HepG2 (cell line): Measurements from ENCODE around the gene CGREF1. TPM values are rescaled to one million over a fixed set of nuclear protein-coding genes. Genes with fewer than 3 reads are reported as not detected.

ENCODE experiments used
- CENPX ChIP-seq: sonication (generic); formaldehyde crosslinking; IDR thresholded peaks from 2 replicates; pipeline ENCODE4 v1.9.0; 2021; ENCODE audit warnings: mild to moderate bottlenecking, missing genetic modification reagents, moderate library complexity
- CREBL2 ChIP-seq: sonication (generic); formaldehyde crosslinking; IDR thresholded peaks from 2 replicates; pipeline ENCODE4 v1.8.1; 2023; ENCODE audit warnings: missing genetic modification reagents, mild to moderate bottlenecking, borderline replicate concordance
- DMAP1 ChIP-seq: IDR thresholded peaks from 2 replicates; pipeline ENCODE4 v1.6.1; 2016
- GABPA ChIP-seq, 2 experiments: IDR thresholded peaks; 2 replicates each; pipeline ENCODE4 v1.6.1; 2011 to 2016; ENCODE audit warnings: low read depth in 2 of 2, low read length in 1 of 2, missing biosample characterization in 1 of 2, missing genetic modification characterization in 1 of 2
- GZF1 ChIP-seq: sonication (generic); formaldehyde crosslinking; IDR thresholded peaks from 2 replicates; pipeline ENCODE4 v1.5.1; 2020; ENCODE audit warnings: mild to moderate bottlenecking, missing genetic modification reagents
- HES4 ChIP-seq: sonication (generic); formaldehyde crosslinking; IDR thresholded peaks from 2 replicates; pipeline ENCODE4 v1.9.0; 2021; ENCODE audit warnings: mild to moderate bottlenecking, missing genetic modification reagents, borderline replicate concordance
- HNRNPLL ChIP-seq: fragments of 200-400 bp; formaldehyde crosslinking; IDR thresholded peaks from 2 replicates; pipeline ENCODE4 v1.6.1; 2017; ENCODE audit warnings: mild to moderate bottlenecking, low read depth, low read length; ENCODE audit not compliant: poor library complexity, severe bottlenecking
- KLF9 ChIP-seq: IDR thresholded peaks from 2 replicates; pipeline ENCODE4 v1.6.1; 2016; ENCODE audit warnings: low read depth
- PATZ1 ChIP-seq: sonication (generic); formaldehyde crosslinking; IDR thresholded peaks from 2 replicates; pipeline ENCODE4 v1.4.0; 2020; ENCODE audit warnings: missing genetic modification reagents
- RBM39 ChIP-seq: fragments of 200-400 bp; formaldehyde crosslinking; IDR thresholded peaks from one replicate; pipeline ENCODE4 v1.6.1; 2018; ENCODE audit warnings: antibody characterized with exemption, mild to moderate bottlenecking, low read depth, low read length; ENCODE audit not compliant: poor library complexity, severe bottlenecking
- SKIL ChIP-seq: sonication (generic); formaldehyde crosslinking; IDR thresholded peaks from 2 replicates; pipeline ENCODE4 v1.8.0; 2022; ENCODE audit warnings: missing genetic modification reagents, mild to moderate bottlenecking, moderate library complexity, borderline replicate concordance
- SOX6 ChIP-seq, 2 experiments: fragments of 450-650 bp in 1 of 2; sonication (generic) in 1 of 2; formaldehyde crosslinking in 1 of 2; IDR thresholded peaks; 2 replicates each; pipeline versions ENCODE4 v1.4.0 to v1.6.1; 2017 to 2020; ENCODE audit warnings: antibody characterized with exemption in 1 of 2, mild to moderate bottlenecking in 1 of 2, missing genetic modification reagents in 1 of 2
- TAF15 ChIP-seq: fragments of 200-400 bp; formaldehyde crosslinking; IDR thresholded peaks from one replicate; pipeline ENCODE4 v1.6.1; 2018; ENCODE audit warnings: mild to moderate bottlenecking, low read depth, low read length; ENCODE audit not compliant: poor library complexity, severe bottlenecking
- TOE1 ChIP-seq: sonication (generic); formaldehyde crosslinking; IDR thresholded peaks from 2 replicates; pipeline ENCODE4 v1.4.0; 2020; ENCODE audit warnings: mild to moderate bottlenecking, missing genetic modification reagents
- TSC22D2 ChIP-seq: sonication (generic); formaldehyde crosslinking; IDR thresholded peaks from 2 replicates; pipeline ENCODE4 v1.5.1; 2020; ENCODE audit warnings: missing genetic modification reagents, mild to moderate bottlenecking, borderline replicate concordance
- ZFP36L2 ChIP-seq: sonication (generic); formaldehyde crosslinking; IDR thresholded peaks from 2 replicates; pipeline ENCODE4 v1.4.0; 2020; ENCODE audit warnings: missing genetic modification reagents
- ZNF136 ChIP-seq: sonication (generic); formaldehyde crosslinking; IDR thresholded peaks from 2 replicates; pipeline ENCODE4 v1.8.1; 2022; ENCODE audit warnings: low read depth, mild to moderate bottlenecking, moderate library complexity, missing genetic modification reagents
- ZNF343 ChIP-seq: sonication (generic); formaldehyde crosslinking; IDR thresholded peaks from 2 replicates; pipeline ENCODE4 v1.4.0; 2020; ENCODE audit warnings: mild to moderate bottlenecking, missing genetic modification reagents
- ZNF619 ChIP-seq: sonication (generic); formaldehyde crosslinking; IDR thresholded peaks from 2 replicates; pipeline ENCODE4 v1.4.0; 2020; ENCODE audit warnings: mild to moderate bottlenecking, missing genetic modification reagents
- ZNF773 ChIP-seq: sonication (generic); formaldehyde crosslinking; IDR thresholded peaks from 2 replicates; pipeline ENCODE4 v1.4.0; 2020; ENCODE audit warnings: missing genetic modification reagents, borderline replicate concordance
- ZSCAN21 ChIP-seq: sonication (generic); formaldehyde crosslinking; IDR thresholded peaks from 2 replicates; pipeline ENCODE4 v1.8.0; 2022; ENCODE audit warnings: mild to moderate bottlenecking, missing genetic modification reagents, moderate library complexity, borderline replicate concordance
- polyA plus RNA-seq, 8 experiments: library from polyadenylated mRNA; depleted of rRNA in 3 of 8; stranded (reverse) in 7 of 8; unstranded in 1 of 8; fragments of >200 nt; fragmentation: Illumina TruSeq in 4 of 8; extraction: Trizol in 4 of 8; gene quantifications; 2 replicates each; pipeline versions ENCODE4 v1.2.1 to v1.2.3, GENCODE V29; 2011 to 2016; ENCODE audit warnings: low read depth in 4 of 8, missing spikeins in 1 of 8, mixed read lengths in 1 of 8; ENCODE audit not compliant: insufficient read depth in 1 of 8
- total RNA-seq, 5 experiments: library from RNA; depleted of rRNA; stranded (reverse); fragments of >200 nt; fragmentation: Illumina TruSeq; extraction: Trizol; gene quantifications; 2 replicates each; pipeline ENCODE4 v1.2.3, GENCODE V29; 2016; ENCODE audit warnings: low read depth in 1 of 5
- TF ChIP-seq, protein P1 (sequence below): IDR thresholded peaks from 2 replicates; pipeline ENCODE4 v1.6.1; 2016; ENCODE audit warnings: low read depth, control low read depth

CGREF1 gene
- total and polyA plus RNA-seq, 2 of the 13 experiments (the other 11 are each of a cell fraction or from before 2014, with no cell fraction given), result 13.9 to 23.4 TPM

- no peak for TF ChIP-seq SOX6 (IDR thresholded peaks at IDR 0.05)
- TF ChIP-seq SOX6 (CRISPR knock-in tag; IDR thresholded peaks at IDR 0.05), result peak; percentile 59; the same call in 1 of the 2 replicates
- no peak for TF ChIP-seq TOE1 (CRISPR knock-in tag)
- peak; percentile 51 for TF ChIP-seq HES4
- TF ChIP-seq, protein P1, sequence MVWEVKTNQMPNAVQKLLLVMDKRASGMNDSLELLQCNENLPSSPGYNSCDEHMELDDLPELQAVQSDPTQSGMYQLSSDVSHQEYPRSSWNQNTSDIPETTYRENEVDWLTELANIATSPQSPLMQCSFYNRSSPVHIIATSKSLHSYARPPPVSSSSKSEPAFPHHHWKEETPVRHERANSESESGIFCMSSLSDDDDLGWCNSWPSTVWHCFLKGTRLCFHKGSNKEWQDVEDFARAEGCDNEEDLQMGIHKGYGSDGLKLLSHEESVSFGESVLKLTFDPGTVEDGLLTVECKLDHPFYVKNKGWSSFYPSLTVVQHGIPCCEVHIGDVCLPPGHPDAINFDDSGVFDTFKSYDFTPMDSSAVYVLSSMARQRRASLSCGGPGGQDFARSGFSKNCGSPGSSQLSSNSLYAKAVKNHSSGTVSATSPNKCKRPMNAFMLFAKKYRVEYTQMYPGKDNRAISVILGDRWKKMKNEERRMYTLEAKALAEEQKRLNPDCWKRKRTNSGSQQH (CRISPR knock-in tag), result peak; percentile 65
- peak; percentile 72; the same call in 1 of the 2 replicates for TF ChIP-seq ZNF773
- no peak for TF ChIP-seq TAF15
- no peak for TF ChIP-seq CENPX (CRISPR knock-in tag)
- TF ChIP-seq DMAP1 (CRISPR knock-in tag), result peak; percentile 89; the same call in 1 of the 2 replicates
- no peak for TF ChIP-seq ZNF343 (CRISPR knock-in tag)
- TF ChIP-seq GZF1, result no peak
- TF ChIP-seq TSC22D2 (CRISPR knock-in tag), result peak; percentile 71; the same call in 1 of the 2 replicates
- TF ChIP-seq RBM39, result peak; percentile 79
- peak; percentile 90; the same call in 1 of the 2 replicates for TF ChIP-seq KLF9 (CRISPR knock-in tag)
- TF ChIP-seq ZNF619 (CRISPR knock-in tag), result no peak
- 0 out of 2 replicates have a peak, but pooled peaks have one; percentile 49 for TF ChIP-seq ZNF136 (CRISPR knock-in tag)
- TF ChIP-seq PATZ1 (CRISPR knock-in tag), result peak; percentile 61; the same call in 1 of the 2 replicates
- peak; percentile 99 for TF ChIP-seq GABPA (IDR thresholded peaks at IDR 0.05; ENCODE audit: low read depth, low read length)
- peak; percentile 91 for TF ChIP-seq GABPA (CRISPR knock-in tag; IDR thresholded peaks at IDR 0.05; ENCODE audit: low read depth)
- peak; percentile 66 for TF ChIP-seq HNRNPLL
- TF ChIP-seq CREBL2 (CRISPR knock-in tag), result peak; percentile 80; the same call in 1 of the 2 replicates
- TF ChIP-seq SKIL (CRISPR knock-in tag), result no peak
- peak; percentile 81 for TF ChIP-seq ZSCAN21 (CRISPR knock-in tag)
- no peak for TF ChIP-seq ZFP36L2 (CRISPR knock-in tag)
Measured at GRCh38 chr2:27071277-27071989, 47.5 kb downstream of the CGREF1 start, which contains the start of gene OST4 (continued).
